Fibroblast of pulmonary artery (primary cell): ENCODE measurements around the gene TBC1D12.

Experiments
- DNase-seq: peaks from one replicate; pipeline ENCODE4 v3.0.0-alpha.2; 2010; ENCODE audit warnings: low read depth
- H3K4me3 ChIP-seq: replicated peaks from 2 replicates; pipeline ENCODE4 v1.5.1; 2011; ENCODE audit warnings: low read depth, mild to moderate bottlenecking, control low read depth, low read length, moderate library complexity
- CTCF ChIP-seq: IDR thresholded peaks from 2 replicates; pipeline ENCODE4 v1.5.1; 2011; ENCODE audit warnings: mild to moderate bottlenecking, control low read depth, low read length, inconsistent platforms; ENCODE audit errors: missing control alignments

Gene TBC1D12

DNA sequence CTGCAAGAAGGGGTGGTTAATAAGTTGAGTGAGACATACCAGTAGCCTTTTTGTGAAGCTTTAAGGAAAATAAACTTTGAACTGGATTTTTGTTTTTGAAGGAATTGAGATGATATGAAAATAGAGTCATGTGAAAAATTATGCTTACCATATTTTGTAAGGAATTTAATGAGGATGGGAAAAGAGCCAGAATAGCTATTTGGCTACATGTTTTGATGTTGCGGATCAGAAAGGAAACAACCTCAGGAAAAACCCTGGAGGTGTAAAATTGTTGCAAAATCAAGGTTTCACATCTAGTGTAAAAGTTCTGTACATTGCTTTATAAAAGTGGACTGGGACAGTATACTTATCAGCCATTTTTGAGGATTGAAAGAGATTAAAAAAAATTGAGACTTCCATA is 15.0 kb downstream of the TBC1D12 start:
- no peak overlapping the region for H3K4me3 ChIP-seq
- DNase-seq: no peak
- no peak for TF ChIP-seq CTCF

DNA sequence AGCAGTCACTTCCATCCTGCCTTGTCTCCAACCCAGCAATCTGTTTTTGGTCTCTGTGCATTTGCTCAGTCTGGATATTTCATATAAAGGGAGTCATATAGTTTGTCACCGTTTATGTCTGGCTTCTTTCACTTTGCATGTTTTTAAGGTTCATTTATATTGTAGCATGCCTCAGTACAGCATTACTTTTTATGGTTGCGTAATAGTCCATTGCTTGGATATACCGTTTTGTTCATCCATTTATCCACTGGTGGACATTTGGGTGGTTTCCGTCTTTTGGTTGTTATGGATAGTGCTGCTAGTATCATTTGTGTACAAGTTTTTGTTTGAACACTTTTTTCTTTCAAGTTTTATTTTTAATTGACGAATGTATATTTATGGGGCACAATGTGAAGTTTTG is 18.2 kb downstream of the TBC1D12 start:
- DNase-seq: no peak
- H3K4me3 ChIP-seq: no peak overlapping the region
- no peak for TF ChIP-seq CTCF

GRCh38 chr10:94420998-94421528 is 18.7 kb downstream of the TBC1D12 start:
- no peak for TF ChIP-seq CTCF
- no peak overlapping the region for H3K4me3 ChIP-seq
- no peak for DNase-seq

GRCh38 chr10:94423627-94424026 is 21.3 kb downstream of the TBC1D12 start:
- H3K4me3 ChIP-seq: no peak overlapping the region
- TF ChIP-seq CTCF: no peak
- DNase-seq: peak; percentile 52

GRCh38 chr10:94424714-94425337 is 22.5 kb downstream of the TBC1D12 start:
- DNase-seq: no peak
- no peak overlapping the region for H3K4me3 ChIP-seq
- TF ChIP-seq CTCF: no peak

DNA sequence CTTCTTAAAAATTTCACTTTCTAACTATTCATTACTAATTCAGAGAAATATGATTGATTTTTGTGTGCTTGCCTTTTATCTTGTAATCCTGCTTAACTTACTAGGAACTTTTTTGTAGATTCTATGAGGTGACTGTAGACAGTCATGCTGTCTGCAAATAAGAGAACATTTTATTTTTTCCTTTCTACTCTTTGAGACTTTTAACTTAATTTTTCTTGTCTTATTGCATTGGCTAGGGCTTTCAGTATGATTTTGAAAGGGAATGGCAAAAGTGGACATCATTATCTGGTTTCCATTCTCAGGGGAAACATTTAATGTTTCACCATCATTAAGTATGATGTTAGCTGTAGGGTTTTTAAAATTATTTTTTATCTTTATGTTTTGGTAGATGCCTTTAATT is 23.6 kb downstream of the TBC1D12 start:
- H3K4me3 ChIP-seq: no peak overlapping the region
- no peak for TF ChIP-seq CTCF

DNA sequence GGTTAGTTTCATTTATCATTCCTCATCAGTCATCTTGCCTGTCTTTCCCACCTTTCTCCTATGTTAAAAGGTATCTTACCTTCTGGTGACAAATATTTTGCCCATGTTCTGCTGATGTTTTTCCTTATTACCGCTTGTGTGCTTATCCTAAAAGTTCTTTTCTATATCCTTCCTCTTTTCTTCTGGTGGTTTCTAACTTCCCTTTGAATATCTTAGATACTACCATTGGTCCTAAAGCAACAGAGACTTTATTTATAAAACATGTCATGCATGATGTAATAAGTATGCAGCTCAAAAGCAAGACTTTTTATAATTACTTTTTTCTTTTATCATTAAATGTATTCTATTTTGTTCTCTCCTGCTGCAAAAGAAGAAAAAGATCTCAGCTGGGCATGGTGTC is 24.8 kb downstream of the TBC1D12 start:
- H3K4me3 ChIP-seq: no peak overlapping the region
- TF ChIP-seq CTCF: no peak
- DNase-seq: no peak

More for the DNA sequence above, 23.6 kb downstream of the TBC1D12 start:
- DNase-seq: no peak
